GM12891 (cell line): ENCODE data around the gene RNF213.
A peak's percentile ranks its signal among the peaks of the same experiment; 100 is the strongest.
"Not testable (repeated sequence)": the region's sequence is repeated elsewhere in the genome, so short reads cannot be mapped to it uniquely, and the experiment has no call there.

Experiments used
- DNase-seq: peaks from one replicate; pipeline ENCODE4 v3.0.0; 2011; ENCODE audit warnings: low spot score; ENCODE audit not compliant: insufficient read length
- FAIRE-seq: peaks from 2 replicates; lab custom pipeline; 2011; peaks lifted over from hg19 to GRCh38; lab: Jason Lieb, UNC
- PAX5 ChIP-seq: IDR thresholded peaks from 2 replicates; pipeline ENCODE4 v1.6.1; 2011; ENCODE audit warnings: low read length, moderate library complexity, mild to moderate bottlenecking; ENCODE audit not compliant: insufficient read depth, severe bottlenecking
- POLR2A ChIP-seq: IDR thresholded peaks from 2 replicates; pipeline ENCODE4 v1.6.1; 2011; ENCODE audit warnings: low read depth, low read length, control low read depth
- POLR2AphosphoS5 ChIP-seq: IDR thresholded peaks from 2 replicates; pipeline ENCODE4 v1.6.1; 2011; ENCODE audit warnings: low read depth, low read length, control low read depth
- POU2F2 ChIP-seq: IDR thresholded peaks from 2 replicates; pipeline ENCODE4 v1.6.1; 2011; ENCODE audit warnings: low read depth, mild to moderate bottlenecking, control low read depth, low read length, moderate library complexity
- SPI1 ChIP-seq: IDR thresholded peaks from 2 replicates; pipeline ENCODE4 v1.6.1; 2011; ENCODE audit warnings: low read depth, low read length, control low read depth
- TAF1 ChIP-seq: IDR thresholded peaks from 2 replicates; pipeline ENCODE4 v1.6.1; 2011; ENCODE audit warnings: low read depth, low read length, control low read depth

The RNF213 gene

DNA sequence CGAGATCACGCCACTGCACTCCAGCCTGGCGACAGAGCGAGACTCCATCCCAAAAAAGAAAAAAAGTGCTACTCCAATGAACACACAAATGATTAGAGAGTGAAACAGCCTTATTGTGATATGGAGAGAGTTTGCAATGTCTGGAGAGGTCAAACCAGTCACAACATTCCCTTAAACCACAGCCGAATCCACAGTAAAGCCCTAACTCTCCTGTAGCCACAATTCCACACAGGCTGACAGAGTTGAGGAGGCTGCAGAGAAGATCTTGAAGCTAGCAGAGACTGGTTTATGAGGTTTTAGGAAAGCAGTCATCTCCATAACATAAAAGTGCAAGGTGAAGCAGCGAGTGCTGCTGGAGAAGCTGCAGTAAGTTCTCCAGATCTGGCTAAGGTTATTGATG, 6.7 kb downstream of the RNF213 start:
- no peak for FAIRE-seq
- no peak for DNase-seq
- TF ChIP-seq PAX5 (no peak), POLR2AphosphoS5 (no peak), POU2F2 (no peak), POLR2A (no peak), SPI1 (no peak), TAF1 (no peak)

- TF ChIP-seq PAX5 (no peak), POU2F2 (no peak), POLR2A (no peak), SPI1 (no peak), POLR2AphosphoS5 (no peak), TAF1 (no peak)
- DNase-seq (no peak), FAIRE-seq (no peak)
Measured at GRCh38 chr17:80268427-80268826, 7.8 kb downstream of the RNF213 start.

- FAIRE-seq = no peak
Measured at GRCh38 chr17:80269405-80269807, 8.8 kb downstream of the RNF213 start.

GRCh38 chr17:80270104-80270503, 9.5 kb downstream of the RNF213 start:
- TF ChIP-seq TAF1 (no peak), SPI1 (no peak), POLR2A (no peak), POU2F2 (no peak), POLR2AphosphoS5 (no peak), PAX5 (no peak)
- FAIRE-seq (no peak), DNase-seq (no peak)

More at GRCh38 chr17:80269405-80269807, 8.8 kb downstream of the RNF213 start:
- TF ChIP-seq PAX5 = no peak
- no peak for TF ChIP-seq POLR2A
- TF ChIP-seq POU2F2 = no peak
- TF ChIP-seq TAF1 = no peak
- no peak for DNase-seq

- DNase-seq (no peak), FAIRE-seq (no peak)
- TF ChIP-seq POLR2A = no peak
- TF ChIP-seq SPI1 = no peak
- TF ChIP-seq PAX5 = no peak
- no peak for TF ChIP-seq TAF1
- no peak for TF ChIP-seq POLR2AphosphoS5
- TF ChIP-seq POU2F2 = no peak
Measured at GRCh38 chr17:80270836-80271235, 10.2 kb downstream of the RNF213 start.

GRCh38 chr17:80272366-80272765, 11.7 kb downstream of the RNF213 start:
- no peak for DNase-seq
- FAIRE-seq = no peak

GRCh38 chr17:80274331-80274730, 13.7 kb downstream of the RNF213 start:
- TF ChIP-seq POLR2A = no peak
- no peak for TF ChIP-seq TAF1
- TF ChIP-seq POU2F2 = no peak
- TF ChIP-seq POLR2AphosphoS5 = no peak
- TF ChIP-seq PAX5 = no peak
- no peak for TF ChIP-seq SPI1
- no peak for DNase-seq
- no peak for FAIRE-seq

More at GRCh38 chr17:80272366-80272765, 11.7 kb downstream of the RNF213 start:
- no peak for TF ChIP-seq POLR2AphosphoS5
- TF ChIP-seq POU2F2 = no peak
- TF ChIP-seq PAX5 = no peak
- no peak for TF ChIP-seq SPI1
- TF ChIP-seq TAF1 = no peak
- TF ChIP-seq POLR2A = no peak

GRCh38 chr17:80274871-80275449, 14.3 kb downstream of the RNF213 start:
- DNase-seq (no peak), FAIRE-seq (peak; percentile 66)
- no peak for TF ChIP-seq POU2F2
- no peak for TF ChIP-seq SPI1
- no peak for TF ChIP-seq POLR2A
- TF ChIP-seq POLR2AphosphoS5 = no peak
- no peak for TF ChIP-seq PAX5
- no peak for TF ChIP-seq TAF1

DNA sequence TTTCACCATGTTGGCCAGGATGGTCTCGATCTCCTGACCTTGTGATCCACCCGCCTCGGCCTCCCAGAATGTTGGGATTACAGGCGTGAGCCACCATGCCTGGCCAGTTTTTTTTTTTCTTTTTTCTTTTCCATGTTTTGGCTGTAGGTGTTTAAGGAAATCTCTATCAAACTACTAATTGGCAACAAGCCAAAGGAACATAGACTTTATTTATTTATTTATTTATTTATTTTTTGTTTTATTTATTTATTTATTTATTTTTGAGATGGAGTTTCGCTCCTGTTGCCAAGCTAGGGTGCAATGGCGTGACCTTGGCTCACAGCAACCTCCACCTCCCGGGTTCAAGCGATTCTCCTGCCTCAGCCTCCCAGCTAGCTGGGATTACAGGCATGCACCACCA, 15.2 kb downstream of the RNF213 start:
- FAIRE-seq, DNase-seq: not testable (repeated sequence)
